Loucy (cell line): Measurements from ENCODE around the gene SETMAR.

Experiments used
- H2AFZ ChIP-seq: fragments of 200-600 bp; sonication (generic); 2 replicates; pipeline ENCODE4 v1.6.0; 2016; ENCODE audit warnings: antibody characterized with exemption, mild to moderate bottlenecking, low read length, moderate library complexity
- H3F3A ChIP-seq: fragments of 200-600 bp; 2 replicates; pipeline ENCODE4 v1.6.0; 2016; ENCODE audit warnings: antibody characterized with exemption, low read depth, mild to moderate bottlenecking
- H3K27me3 ChIP-seq: fragments of 200-600 bp; sonication (generic); 2 replicates; pipeline ENCODE4 v1.6.1; 2014; ENCODE audit warnings: low read length, mild to moderate bottlenecking; ENCODE audit not compliant: insufficient read depth, poor library complexity, severe bottlenecking
- H3K36me3 ChIP-seq: fragments of 200-600 bp; sonication (generic); 2 replicates; pipeline ENCODE4 v1.6.1; 2016; ENCODE audit warnings: low read length; ENCODE audit not compliant: insufficient read depth
- H3K4me1 ChIP-seq: fragments of 200-600 bp; sonication (generic); 2 replicates; pipeline ENCODE4 v1.5.1; 2014; ENCODE audit warnings: low read length, mild to moderate bottlenecking; ENCODE audit not compliant: insufficient read depth, poor library complexity, severe bottlenecking
- H3K4me2 ChIP-seq: fragments of 200-600 bp; sonication (generic); 2 replicates; pipeline ENCODE4 v1.6.0; 2014; ENCODE audit warnings: antibody characterized with exemption, low read length, low read depth, mild to moderate bottlenecking; ENCODE audit not compliant: poor library complexity, severe bottlenecking
- H3K4me3 ChIP-seq: fragments of 200-600 bp; sonication (generic); 2 replicates; pipeline ENCODE4 v1.5.1; 2014; ENCODE audit warnings: low read length, mild to moderate bottlenecking, mixed read lengths; ENCODE audit not compliant: poor library complexity, severe bottlenecking
- H3K79me2 ChIP-seq: fragments of 200-600 bp; sonication (generic); 2 replicates; pipeline ENCODE4 v1.6.1; 2014; ENCODE audit warnings: low read length; ENCODE audit not compliant: insufficient read depth
- H3K9ac ChIP-seq: fragments of 200-600 bp; sonication (generic); 2 replicates; pipeline ENCODE4 v1.6.0; 2014; ENCODE audit warnings: mild to moderate bottlenecking, low read depth, low read length, moderate library complexity; ENCODE audit not compliant: poor library complexity, severe bottlenecking
- H3K9me2 ChIP-seq: fragments of 200-600 bp; sonication (generic); replicated peaks from 2 replicates; pipeline ENCODE4 v1.6.1; 2016; ENCODE audit warnings: low read depth, low read length, mixed read lengths
- H3K9me3 ChIP-seq: fragments of 200-600 bp; sonication (generic); 2 replicates; pipeline ENCODE4 v1.6.1; 2014; ENCODE audit warnings: mild to moderate bottlenecking, antibody characterized with exemption, low read length, low read depth; ENCODE audit not compliant: insufficient read depth
- H4K20me1 ChIP-seq: fragments of 200-600 bp; sonication (generic); 2 replicates; pipeline ENCODE4 v1.6.0; 2014; ENCODE audit warnings: antibody characterized with exemption, low read length, mild to moderate bottlenecking; ENCODE audit not compliant: insufficient read depth, poor library complexity, severe bottlenecking
- EZH2phosphoT487 ChIP-seq: fragments of 200-600 bp; IDR thresholded peaks from 2 replicates; pipeline ENCODE4 v1.6.1; 2018; ENCODE audit warnings: antibody characterized with exemption, mild to moderate bottlenecking, moderate library complexity, borderline replicate concordance
- TF ChIP-seq, protein P1 (sequence below): fragments of 200-600 bp; sonication (generic); conservative IDR thresholded peaks from 2 replicates; pipeline ENCODE4 v1.5.1; 2014; ENCODE audit warnings: mild to moderate bottlenecking, antibody characterized with exemption, low read length

Gene SETMAR

DNA sequence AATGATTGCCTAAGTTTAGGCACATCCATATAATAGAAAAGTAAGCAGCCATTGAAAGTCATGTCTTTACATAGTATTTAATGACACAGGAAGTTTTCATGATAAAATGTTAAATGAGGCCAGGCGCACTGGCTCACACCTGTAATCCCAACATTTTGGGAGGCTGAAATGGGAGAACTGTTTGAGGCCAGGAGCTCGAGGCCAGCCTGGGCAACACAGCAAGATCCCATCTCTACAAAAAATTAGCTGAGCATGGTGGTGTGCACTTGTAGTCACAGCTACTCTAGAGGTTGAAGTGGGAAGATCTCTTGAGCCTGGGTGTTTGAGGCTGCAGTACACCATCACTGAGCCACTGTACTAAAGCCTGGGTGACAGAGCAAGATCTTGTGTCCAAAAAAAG is 59.4 kb downstream of the SETMAR start:
- no peak overlapping the region for H2AFZ ChIP-seq
- no peaks in the 10 kb centered on the region for H3K9me3 ChIP-seq
- no peaks in the 10 kb centered on the region for H3K79me2 ChIP-seq
- no peaks in the 10 kb centered on the region for H3K9me2 ChIP-seq
- no peak overlapping the region for H3K4me2 ChIP-seq
- peaks cover 3% of the 10 kb centered on the region for H3K4me1 ChIP-seq
- no peaks in the 10 kb centered on the region for H3K27me3 ChIP-seq
- no peaks in the 10 kb centered on the region for H4K20me1 ChIP-seq
- H3K9ac ChIP-seq = no peak overlapping the region
- no peak overlapping the region for H3K4me3 ChIP-seq
- H3K36me3 ChIP-seq = no peaks in the 10 kb centered on the region
- no peak for TF ChIP-seq EZH2phosphoT487
- TF ChIP-seq, protein P1, sequence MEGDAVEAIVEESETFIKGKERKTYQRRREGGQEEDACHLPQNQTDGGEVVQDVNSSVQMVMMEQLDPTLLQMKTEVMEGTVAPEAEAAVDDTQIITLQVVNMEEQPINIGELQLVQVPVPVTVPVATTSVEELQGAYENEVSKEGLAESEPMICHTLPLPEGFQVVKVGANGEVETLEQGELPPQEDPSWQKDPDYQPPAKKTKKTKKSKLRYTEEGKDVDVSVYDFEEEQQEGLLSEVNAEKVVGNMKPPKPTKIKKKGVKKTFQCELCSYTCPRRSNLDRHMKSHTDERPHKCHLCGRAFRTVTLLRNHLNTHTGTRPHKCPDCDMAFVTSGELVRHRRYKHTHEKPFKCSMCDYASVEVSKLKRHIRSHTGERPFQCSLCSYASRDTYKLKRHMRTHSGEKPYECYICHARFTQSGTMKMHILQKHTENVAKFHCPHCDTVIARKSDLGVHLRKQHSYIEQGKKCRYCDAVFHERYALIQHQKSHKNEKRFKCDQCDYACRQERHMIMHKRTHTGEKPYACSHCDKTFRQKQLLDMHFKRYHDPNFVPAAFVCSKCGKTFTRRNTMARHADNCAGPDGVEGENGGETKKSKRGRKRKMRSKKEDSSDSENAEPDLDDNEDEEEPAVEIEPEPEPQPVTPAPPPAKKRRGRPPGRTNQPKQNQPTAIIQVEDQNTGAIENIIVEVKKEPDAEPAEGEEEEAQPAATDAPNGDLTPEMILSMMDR = no peak
- no peaks in the 10 kb centered on the region for H3F3A ChIP-seq
